ENCODE data around the gene RAB15. TPM values are rescaled to one million over a fixed set of nuclear protein-coding genes. Genes with fewer than 3 reads are reported as not detected.

RAB15 gene
- 17.6 and 23.1 TPM in 2 replicates for total RNA-seq (2014; rRNA removed)
- 24.1 TPM for polyA plus RNA-seq (2012)

DNA sequence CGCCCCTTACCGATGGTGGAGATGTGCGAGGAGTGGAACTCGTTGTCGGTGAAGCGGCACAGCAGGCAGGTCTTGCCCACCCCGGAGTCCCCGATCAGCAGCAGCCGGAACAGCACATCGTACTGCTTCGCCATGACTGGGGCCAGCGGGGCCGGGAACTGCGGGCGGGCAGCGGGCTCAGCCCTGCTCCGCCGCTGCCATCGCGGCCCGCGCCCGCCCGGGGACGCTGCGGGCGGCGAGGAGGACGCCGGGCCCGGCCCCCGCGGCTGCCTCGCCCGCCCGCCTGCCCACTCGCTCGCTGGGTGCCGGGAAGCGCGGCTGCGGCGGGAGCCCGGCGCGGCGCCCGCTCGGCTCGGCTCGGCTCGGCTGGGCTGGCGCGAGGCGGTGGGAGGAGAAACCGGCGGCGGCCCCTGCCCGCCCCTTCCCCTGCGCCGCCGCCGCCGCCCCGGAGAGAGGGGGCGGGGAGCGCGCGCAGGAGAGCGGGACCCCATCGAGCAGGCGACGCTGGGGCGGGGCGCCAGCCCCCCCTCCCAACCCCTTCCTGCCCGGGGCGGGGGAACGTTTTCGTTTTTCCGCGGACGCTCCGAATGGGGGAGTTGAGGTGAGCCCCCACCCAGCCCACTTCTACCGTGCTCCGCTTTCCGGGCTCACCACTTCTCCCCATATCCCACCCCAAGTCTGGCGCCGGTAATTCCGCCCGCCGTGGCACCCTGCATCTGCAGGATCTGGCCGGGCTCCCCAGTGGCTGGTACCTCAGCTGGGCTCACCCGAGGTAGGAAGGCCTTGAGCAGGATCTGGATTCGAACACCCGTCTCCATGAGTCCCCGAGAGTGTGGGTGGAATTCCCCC, at the start of gene RAB15:
TSS of gene RAB15 (minus strand) at position 394 of the 849 bp plus-strand sequence. CDS start at position 134, 260 bp downstream.
- DNase-seq (ENCODE audit: low read depth), result no peak

GRCh38 chr14:65019944-65020566, 47.9 kb upstream of the RAB15 start:
- DNase-seq (ENCODE audit: low read depth), result peak; percentile 83

DNA sequence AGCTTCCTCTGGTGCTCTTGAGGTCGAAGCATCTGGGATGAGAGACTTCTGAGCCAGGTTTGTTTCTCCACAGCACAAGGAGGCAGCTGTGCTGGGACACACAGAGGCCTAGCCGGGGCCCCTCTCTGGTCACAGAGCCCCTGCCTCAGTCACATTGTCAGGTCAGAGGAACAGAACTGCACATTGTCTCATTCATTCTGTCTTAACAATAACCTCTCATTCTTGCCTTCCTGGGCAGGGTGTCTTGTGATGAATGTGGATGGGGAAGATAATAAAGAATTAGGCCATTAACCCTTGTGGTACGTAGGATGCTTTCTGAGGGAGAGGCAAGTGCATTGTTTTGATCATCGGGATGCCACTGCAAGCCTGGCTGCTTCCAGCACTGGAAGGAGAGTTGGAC, 44.3 kb upstream of the RAB15 start:
- no peak for DNase-seq (ENCODE audit: low read depth)

GRCh38 chr14:65015391-65015790, 43.3 kb upstream of the RAB15 start:
- no peak for DNase-seq (ENCODE audit: low read depth)

- no peak for DNase-seq (ENCODE audit: low read depth)
Observed at GRCh38 chr14:65012353-65012752, 40.2 kb upstream of the RAB15 start.

GRCh38 chr14:65011538-65011937, 39.4 kb upstream of the RAB15 start:
- DNase-seq (ENCODE audit: low read depth), result no peak

- no peak for DNase-seq (ENCODE audit: low read depth)
Observed at GRCh38 chr14:65010211-65010931, 38.2 kb upstream of the RAB15 start.

DNA sequence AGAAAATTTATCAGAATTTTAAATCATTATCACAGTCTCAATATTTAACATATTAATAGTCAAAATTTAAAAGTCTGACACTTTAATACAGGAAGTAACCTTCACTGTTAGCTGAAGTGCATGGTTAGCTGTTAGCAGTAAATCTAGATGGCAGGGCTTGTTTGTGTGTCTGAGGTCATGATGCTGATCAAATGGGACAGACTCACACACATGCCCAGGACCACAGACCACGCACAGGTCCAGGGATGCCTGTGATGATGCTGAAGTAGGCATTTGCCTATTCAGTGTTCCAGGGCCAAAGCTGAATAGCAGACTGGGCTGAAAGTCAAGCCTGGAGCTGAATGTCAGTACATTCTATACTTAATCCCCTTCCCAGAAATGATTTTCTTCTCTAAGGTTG, 35.1 kb upstream of the RAB15 start:
- DNase-seq (ENCODE audit: low read depth), result peak; percentile 38

- DNase-seq (ENCODE audit: low read depth), result peak; percentile 75
Observed at GRCh38 chr14:65006261-65006721, 34.2 kb upstream of the RAB15 start.

DNA sequence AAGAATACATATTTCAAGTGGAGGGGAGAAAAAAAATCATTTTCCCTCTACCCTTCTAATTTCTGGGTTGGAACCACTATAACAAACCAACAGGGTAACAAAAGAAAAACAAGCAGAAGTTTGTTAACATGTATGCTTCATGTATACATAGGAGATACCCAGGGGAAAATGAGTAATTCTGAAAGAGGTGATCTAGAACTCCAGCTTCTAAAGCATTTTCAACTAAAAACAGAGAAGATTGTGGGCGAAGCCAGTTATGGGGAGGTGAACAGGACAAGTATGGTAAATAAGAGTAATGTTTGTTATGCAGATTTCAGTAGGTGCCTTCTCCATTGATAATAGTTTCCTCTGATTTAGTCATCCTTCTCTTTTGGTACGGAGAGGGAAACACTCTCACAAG, 31.3 kb upstream of the RAB15 start:
- no peak for DNase-seq (ENCODE audit: low read depth)

- peak; percentile 59 for DNase-seq (ENCODE audit: low read depth)
Observed at GRCh38 chr14:65002586-65003210, 30.6 kb upstream of the RAB15 start.

DNA sequence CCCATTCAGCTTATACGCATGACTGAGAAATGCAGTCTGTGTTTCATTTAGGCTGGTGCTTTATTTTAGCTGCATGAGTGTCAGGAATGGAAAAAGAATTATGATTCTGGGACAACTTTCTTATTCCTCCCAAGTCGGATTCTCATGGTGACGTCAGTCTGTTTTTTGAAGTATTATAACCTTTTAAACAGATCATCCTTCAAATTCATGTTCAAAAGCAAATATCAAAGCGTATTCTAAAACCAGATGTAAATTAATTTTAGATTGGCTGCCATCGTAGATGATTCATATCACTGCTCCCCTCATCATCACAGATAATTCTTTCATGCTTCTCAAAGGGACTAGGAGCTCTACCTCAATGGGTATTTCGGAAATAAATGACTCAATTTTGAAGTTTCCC, 29.6 kb upstream of the RAB15 start:
- no peak for DNase-seq (ENCODE audit: low read depth)

- DNase-seq (ENCODE audit: low read depth), result no peak
Observed at GRCh38 chr14:65000898-65001591, 28.9 kb upstream of the RAB15 start.

DNA sequence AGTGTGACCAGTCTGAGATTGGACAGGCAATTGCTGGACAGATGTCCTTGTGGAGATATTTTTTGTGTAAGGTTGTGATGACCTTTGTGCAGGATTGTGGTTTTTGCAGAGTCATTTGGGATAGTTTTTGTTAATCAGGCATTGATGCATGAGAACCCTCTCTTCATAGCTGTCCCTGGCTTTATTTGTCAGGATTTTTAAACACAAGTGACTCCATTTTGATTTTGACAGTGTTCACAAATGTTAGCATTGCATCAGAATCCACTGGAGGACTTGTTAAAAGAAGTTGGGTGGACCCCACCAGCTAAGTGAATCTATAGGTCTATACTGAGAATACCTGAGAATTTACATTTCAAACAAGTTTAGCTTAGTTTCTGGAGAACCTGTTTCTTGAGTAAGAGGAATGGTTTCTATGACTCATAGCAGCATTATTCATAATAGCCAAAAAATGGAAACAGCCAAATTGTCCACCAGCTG, 26.4 kb upstream of the RAB15 start:
- no peak for DNase-seq (ENCODE audit: low read depth)

DNA sequence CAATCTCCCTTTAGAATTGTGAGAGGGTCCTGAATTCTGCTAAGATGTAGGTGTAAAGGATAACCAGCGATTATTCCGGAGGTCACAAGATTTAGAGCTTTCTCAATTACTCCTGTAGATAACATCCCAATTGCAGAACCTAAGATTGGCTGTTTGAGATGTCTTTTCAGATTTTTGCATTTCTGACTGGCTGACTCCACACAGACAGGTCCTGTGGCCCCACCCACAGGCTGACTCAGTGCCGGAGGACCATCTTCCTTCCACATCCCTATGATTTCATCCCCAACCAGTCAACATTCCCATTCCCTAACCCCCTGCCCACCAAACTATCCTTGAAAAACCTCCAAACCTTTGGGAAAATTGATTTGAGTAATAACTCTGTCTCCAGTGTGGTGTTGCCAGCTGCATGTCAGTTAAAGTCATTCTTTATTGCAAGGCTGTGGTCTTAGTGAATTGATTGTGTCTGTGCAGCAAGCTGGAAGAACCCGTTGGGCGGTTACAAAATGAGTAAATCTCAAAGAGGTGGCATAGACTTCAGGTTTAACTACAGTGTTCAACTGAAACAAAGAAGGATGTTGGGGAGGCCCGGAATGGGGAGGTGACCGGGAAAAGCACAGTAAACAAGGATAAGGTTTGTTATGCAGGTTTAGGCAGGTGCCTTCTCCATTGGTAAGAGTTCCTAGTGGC, 25.1 kb upstream of the RAB15 start:
- DNase-seq (ENCODE audit: low read depth), result no peak

DNA sequence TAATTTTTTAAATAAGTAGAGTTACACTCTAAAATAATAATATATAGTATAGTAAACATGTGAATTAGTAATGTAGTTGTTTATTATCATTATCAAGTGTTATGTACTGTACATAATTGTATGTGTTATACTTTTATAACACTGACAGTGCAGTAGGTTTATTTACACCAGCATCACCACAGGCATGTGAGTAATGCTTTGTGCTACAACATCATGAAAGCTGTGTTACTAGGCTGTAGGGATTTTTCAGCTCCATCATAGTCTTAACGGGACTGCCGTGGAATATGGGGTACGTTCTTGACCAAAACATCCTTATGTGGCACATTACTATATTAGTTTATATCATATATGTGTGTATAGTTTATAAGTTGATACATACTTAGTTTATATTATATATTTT, 23.2 kb upstream of the RAB15 start:
- no peak for DNase-seq (ENCODE audit: low read depth)

GRCh38 chr14:64994540-64994939, 22.4 kb upstream of the RAB15 start:
- no peak for DNase-seq (ENCODE audit: low read depth)

DNA sequence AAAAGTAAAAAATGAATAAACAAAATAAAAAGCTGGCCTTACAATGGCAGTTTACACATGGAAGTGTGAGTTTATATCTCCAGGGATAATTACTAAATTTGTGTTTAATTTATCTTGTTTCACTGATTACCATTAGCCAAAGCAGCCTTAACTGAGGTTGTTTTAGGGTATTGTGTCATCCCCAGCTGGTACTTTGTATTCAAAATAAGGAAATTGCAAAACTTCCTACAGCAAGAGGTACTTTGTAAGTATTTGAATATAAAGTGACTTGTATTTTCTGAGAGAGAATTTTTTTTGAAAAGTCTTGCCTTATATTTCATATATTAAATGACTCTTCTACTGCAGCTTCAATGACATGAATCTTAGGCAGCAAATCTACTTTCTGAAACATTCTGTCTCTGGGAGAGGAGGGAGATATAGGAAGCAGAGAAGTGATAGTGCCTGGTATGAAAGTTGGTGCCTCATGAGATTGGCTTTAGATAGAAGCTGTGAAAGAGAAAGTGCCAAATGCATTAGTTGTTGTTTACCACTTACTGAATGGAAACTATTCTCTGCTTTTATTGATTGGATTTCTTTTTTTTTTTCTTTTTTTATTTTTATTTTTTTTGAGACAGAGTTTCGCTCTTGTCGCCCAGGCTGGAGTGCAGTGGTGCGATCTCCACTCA, 21.3 kb upstream of the RAB15 start:
- DNase-seq (ENCODE audit: low read depth), result no peak

DNA sequence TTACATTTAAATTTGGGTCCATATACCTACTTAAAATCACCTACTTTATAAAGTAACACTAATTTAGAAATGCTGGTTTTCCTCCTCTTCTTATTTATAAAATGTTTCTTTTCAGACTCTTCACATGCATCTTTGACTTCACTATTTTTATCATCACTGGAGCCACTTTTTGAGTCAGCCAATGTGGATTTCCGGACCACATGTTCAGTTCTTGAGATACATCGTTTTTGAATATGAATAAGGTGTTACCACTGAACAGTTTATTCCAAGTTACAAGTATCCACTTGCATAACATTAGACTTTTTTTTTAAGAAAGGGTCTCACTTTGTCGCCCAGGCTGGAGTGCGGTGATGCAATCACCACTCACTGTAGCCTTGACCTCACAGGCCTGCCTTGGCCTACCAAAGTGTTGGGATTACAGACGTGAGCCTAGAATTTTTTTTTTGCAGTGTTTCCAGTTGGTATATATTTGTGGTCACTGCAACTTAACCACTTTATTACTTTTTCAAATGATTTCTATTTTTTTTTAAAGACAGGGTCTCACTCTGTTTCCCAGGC, 20.3 kb upstream of the RAB15 start:
- no peak for DNase-seq (ENCODE audit: low read depth)

GRCh38 chr14:64990939-64991338, 18.8 kb upstream of the RAB15 start:
- no peak for DNase-seq (ENCODE audit: low read depth)
